ENCODE data around the gene NLRC5. TPM values are rescaled to one million over a fixed set of nuclear protein-coding genes. Genes with fewer than 3 reads are reported as not detected.
"Not testable (repeated sequence)": the region's sequence is repeated elsewhere in the genome, so short reads cannot be mapped to it uniquely, and the experiment has no call there.

The NLRC5 gene
- total RNA-seq, 2 experiments from 2014 or later = 199 to 305 TPM

DNA sequence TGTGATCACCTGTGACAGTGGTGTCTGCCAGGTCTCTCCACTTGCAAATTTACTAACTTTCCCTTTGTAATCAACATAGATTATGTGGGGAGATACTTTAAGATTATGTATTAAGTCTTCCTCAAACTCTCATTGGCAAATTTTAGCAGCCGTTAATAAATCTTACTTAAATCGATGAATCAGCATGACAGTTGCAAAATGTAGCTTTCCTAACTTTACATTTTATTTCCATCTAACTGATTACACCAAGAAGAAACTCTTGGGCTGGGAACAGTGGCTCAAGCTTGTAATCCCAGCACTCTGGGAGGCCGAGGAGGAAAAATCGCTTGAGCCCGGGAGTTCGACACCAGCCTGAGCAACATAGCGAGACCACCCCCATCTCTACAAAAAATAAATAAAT is 79.7 kb downstream of the NLRC5 start:
- peaks cover 34% of the 10 kb centered on the region; the same call in 1 of the 2 replicates for H3K36me3 ChIP-seq (ENCODE audit: insufficient read depth, low read length)
- H4K20me1 ChIP-seq (ENCODE audit: insufficient read depth, low read length) = no peaks in the 10 kb centered on the region
- no peak overlapping the region for H2AFZ ChIP-seq (ENCODE audit: low read length)
- CTCF ChIA-PET (ENCODE audit: unreplicated experiment) = no interaction called here
- H3K4me2 ChIP-seq (ENCODE audit: low read length) = no peak overlapping the region
- TF ChIP-seq EZH2phosphoT487 (IDR thresholded peaks at IDR 0.05; ENCODE audit: borderline replicate concordance, low read depth, low read length) = no peak
- TF ChIP-seq, protein P1, sequence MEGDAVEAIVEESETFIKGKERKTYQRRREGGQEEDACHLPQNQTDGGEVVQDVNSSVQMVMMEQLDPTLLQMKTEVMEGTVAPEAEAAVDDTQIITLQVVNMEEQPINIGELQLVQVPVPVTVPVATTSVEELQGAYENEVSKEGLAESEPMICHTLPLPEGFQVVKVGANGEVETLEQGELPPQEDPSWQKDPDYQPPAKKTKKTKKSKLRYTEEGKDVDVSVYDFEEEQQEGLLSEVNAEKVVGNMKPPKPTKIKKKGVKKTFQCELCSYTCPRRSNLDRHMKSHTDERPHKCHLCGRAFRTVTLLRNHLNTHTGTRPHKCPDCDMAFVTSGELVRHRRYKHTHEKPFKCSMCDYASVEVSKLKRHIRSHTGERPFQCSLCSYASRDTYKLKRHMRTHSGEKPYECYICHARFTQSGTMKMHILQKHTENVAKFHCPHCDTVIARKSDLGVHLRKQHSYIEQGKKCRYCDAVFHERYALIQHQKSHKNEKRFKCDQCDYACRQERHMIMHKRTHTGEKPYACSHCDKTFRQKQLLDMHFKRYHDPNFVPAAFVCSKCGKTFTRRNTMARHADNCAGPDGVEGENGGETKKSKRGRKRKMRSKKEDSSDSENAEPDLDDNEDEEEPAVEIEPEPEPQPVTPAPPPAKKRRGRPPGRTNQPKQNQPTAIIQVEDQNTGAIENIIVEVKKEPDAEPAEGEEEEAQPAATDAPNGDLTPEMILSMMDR (conservative IDR thresholded peaks at IDR 0.05; ENCODE audit: low read length) = no peak
- H3K9me2 ChIP-seq (ENCODE audit: insufficient read depth, low read length) = no peaks in the 10 kb centered on the region
- intact Hi-C loops (cut with micrococcal nuclease; ENCODE audit: unreplicated experiment) = no loop called here
- H3K27ac ChIP-seq (ENCODE audit: low read depth, low read length, poor library complexity, severe bottlenecking) = no peak overlapping the region
- H3K9me3 ChIP-seq (ENCODE audit: low read length) = no peaks in the 10 kb centered on the region
- H3K79me2 ChIP-seq (ENCODE audit: insufficient read depth, low read depth, low read length) = no peaks in the 10 kb centered on the region
- H3K4me1 ChIP-seq (ENCODE audit: insufficient read depth, low read length, poor library complexity, severe bottlenecking) = no peaks in the 10 kb centered on the region
- no peak for DNase-seq (ENCODE audit: low spot score)
- BruUV-seq (replicated peaks) = no TSS peak
- H3K4me3 ChIP-seq (ENCODE audit: low read depth, low read length, poor library complexity, severe bottlenecking) = no peak overlapping the region
- POLR2A ChIA-PET = interaction anchor here (0.6 kb wide), 1 partner anchor 260 kb away, joined by 4 read pairs; no protein-coding TSS in a partner anchor

DNA sequence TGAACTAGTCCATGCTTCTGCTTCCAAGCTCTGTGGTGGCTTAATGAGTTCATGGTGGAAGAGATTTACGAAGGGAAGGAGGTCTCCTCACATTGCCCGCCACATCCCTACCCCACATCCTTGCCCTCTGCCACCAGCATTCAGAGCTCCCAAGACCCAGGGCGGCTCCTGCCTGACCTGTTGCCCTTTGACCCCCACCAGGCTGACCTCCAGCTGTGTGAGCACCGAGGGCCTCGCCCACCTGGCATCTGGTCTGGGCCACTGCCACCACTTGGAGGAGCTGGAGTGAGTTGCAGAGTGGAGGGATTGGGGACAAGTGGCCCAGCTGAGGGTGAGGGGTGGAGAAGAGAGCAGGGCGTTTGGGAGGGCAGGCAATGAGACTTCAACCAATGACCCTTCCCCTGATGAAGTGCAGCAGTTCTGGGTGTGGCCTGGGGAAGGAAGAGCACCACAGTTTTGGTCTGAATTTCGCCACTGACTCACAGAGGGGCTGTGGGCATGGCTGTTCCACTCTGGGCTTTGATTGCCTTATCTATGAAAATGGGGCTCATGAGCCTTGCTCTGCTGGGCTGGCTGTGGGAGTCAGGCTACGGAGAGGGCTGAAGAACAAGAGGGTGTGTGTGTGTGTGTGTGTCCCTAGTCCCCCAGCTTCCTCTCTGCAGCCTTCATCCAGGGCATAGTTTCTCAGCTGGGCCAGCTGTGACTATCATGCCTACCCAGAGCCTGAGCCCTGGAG is 80.4 kb downstream of the NLRC5 start:
- ChIA-PET CTCF (ENCODE audit: unreplicated experiment) (no interaction called here), POLR2A (interaction anchor here (1.0 kb wide), 1 partner anchor 17 kb away, joined by 3 read pairs; no protein-coding TSS in a partner anchor)
- H4K20me1 ChIP-seq (ENCODE audit: insufficient read depth, low read length) = no peaks in the 10 kb centered on the region
- no peaks in the 10 kb centered on the region for H3K79me2 ChIP-seq (ENCODE audit: insufficient read depth, low read depth, low read length)
- H3K4me2 ChIP-seq (ENCODE audit: low read length) = no peak overlapping the region
- H3K9me2 ChIP-seq (ENCODE audit: insufficient read depth, low read length) = no peaks in the 10 kb centered on the region
- H3K27ac ChIP-seq (ENCODE audit: low read depth, low read length, poor library complexity, severe bottlenecking) = no peak overlapping the region
- no peak for TF ChIP-seq EZH2phosphoT487 (IDR thresholded peaks at IDR 0.05; ENCODE audit: borderline replicate concordance, low read depth, low read length)
- TF ChIP-seq, protein P1 (conservative IDR thresholded peaks at IDR 0.05; ENCODE audit: low read length) = no peak
- BruUV-seq (replicated peaks) = no TSS peak
- intact Hi-C loops (cut with micrococcal nuclease; ENCODE audit: unreplicated experiment) = no loop called here
- no peak overlapping the region for H3K4me3 ChIP-seq (ENCODE audit: low read depth, low read length, poor library complexity, severe bottlenecking)
- H3K9me3 ChIP-seq (ENCODE audit: low read length) = no peaks in the 10 kb centered on the region
- no peak overlapping the region for H2AFZ ChIP-seq (ENCODE audit: low read length)
- H3K4me1 ChIP-seq (ENCODE audit: insufficient read depth, low read length, poor library complexity, severe bottlenecking) = no peaks in the 10 kb centered on the region
- DNase-seq (ENCODE audit: low spot score) = no peak
- peaks cover 41% of the 10 kb centered on the region for H3K36me3 ChIP-seq (ENCODE audit: insufficient read depth, low read length)

DNA sequence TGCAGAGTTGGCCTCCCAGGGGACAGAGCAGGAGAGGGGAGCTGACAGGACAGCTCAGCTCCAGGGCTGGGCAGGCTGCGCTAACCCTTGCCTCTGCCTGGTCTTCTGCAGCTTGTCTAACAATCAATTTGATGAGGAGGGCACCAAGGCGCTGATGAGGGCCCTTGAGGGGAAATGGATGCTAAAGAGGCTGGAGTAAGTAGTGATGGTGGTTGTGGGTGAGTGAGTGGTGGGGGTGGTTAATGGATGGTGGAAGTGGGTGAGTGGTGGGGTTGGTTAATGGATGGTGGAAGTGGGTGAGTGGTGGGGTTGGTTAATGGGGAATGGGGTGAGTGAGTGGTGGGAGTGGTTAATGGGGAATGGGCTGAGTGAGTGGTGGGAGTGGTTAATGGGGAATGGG is 81.1 kb downstream of the NLRC5 start:
- Histone ChIP-seq H3K4me2 (ENCODE audit: low read length) (no peak overlapping the region), H4K20me1 (ENCODE audit: insufficient read depth, low read length) (no peaks in the 10 kb centered on the region), H3K4me1 (ENCODE audit: insufficient read depth, low read length, poor library complexity, severe bottlenecking) (no peaks in the 10 kb centered on the region), H3K4me3 (ENCODE audit: low read depth, low read length, poor library complexity, severe bottlenecking) (no peak overlapping the region), H3K9me2 (ENCODE audit: insufficient read depth, low read length) (no peaks in the 10 kb centered on the region), H2AFZ (ENCODE audit: low read length) (no peak overlapping the region), H3K27ac (ENCODE audit: low read depth, low read length, poor library complexity, severe bottlenecking) (no peak overlapping the region), H3K79me2 (ENCODE audit: insufficient read depth, low read depth, low read length) (no peaks in the 10 kb centered on the region), H3K9me3 (ENCODE audit: low read length) (no peaks in the 10 kb centered on the region), H3K36me3 (ENCODE audit: insufficient read depth, low read length) (peaks cover 40% of the 10 kb centered on the region)
- ChIA-PET POLR2A (interaction anchor here (1.0 kb wide), 1 partner anchor 18 kb away, joined by 3 read pairs; no protein-coding TSS in a partner anchor), CTCF (ENCODE audit: unreplicated experiment) (no interaction called here)
- intact Hi-C loops (cut with micrococcal nuclease; ENCODE audit: unreplicated experiment) = no loop called here
- no TSS peak for BruUV-seq (replicated peaks)
- TF ChIP-seq EZH2phosphoT487 (IDR thresholded peaks at IDR 0.05; ENCODE audit: borderline replicate concordance, low read depth, low read length) = no peak
- TF ChIP-seq, protein P1 (conservative IDR thresholded peaks at IDR 0.05; ENCODE audit: low read length) = no peak
- DNase-seq (ENCODE audit: low spot score) = no peak

DNA sequence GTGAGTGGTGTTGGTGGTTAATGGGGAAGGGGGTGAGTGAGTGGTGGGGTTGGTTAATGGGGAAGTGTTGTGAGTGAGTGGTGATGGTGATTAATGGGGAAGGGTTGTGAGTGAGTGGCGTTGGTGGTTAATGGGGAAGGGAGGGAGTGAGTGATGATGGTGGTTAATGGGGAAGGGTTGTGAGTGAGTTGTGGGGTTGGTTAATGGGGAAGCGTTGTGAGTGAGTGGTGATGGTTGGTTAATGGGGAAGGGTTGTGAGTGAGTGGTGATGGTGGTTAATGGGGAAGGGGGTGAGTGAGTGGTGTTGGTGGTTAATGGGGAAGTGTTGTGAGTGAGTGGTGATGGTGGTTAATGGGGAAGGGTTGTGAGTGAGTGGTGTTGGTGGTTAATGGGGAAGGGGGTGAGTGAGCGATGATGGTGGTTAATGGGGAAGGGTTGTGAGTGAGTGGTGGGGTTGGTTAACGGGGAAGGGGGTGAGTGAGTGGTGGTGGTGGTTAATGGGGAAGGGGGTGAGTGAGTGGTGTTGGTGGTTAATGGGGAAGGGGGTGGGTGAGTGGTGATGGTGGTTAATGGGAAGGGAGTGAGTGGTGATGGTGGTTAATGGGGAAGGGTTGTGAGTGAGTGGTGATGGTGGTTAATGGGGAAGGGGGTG is 81.8 kb downstream of the NLRC5 start:
- POLR2A ChIA-PET; H3K9me2 ChIP-seq (ENCODE audit: insufficient read depth, low read length); H3K79me2 ChIP-seq (ENCODE audit: insufficient read depth, low read depth, low read length); H3K4me1 ChIP-seq (ENCODE audit: insufficient read depth, low read length, poor library complexity, severe bottlenecking); H3K27ac ChIP-seq (ENCODE audit: low read depth, low read length, poor library complexity, severe bottlenecking); BruUV-seq (replicated peaks); H4K20me1 ChIP-seq (ENCODE audit: insufficient read depth, low read length); CTCF ChIA-PET (ENCODE audit: unreplicated experiment); intact Hi-C loops (cut with micrococcal nuclease; ENCODE audit: unreplicated experiment); H2AFZ ChIP-seq (ENCODE audit: low read length); H3K4me3 ChIP-seq (ENCODE audit: low read depth, low read length, poor library complexity, severe bottlenecking); H3K4me2 ChIP-seq (ENCODE audit: low read length); H3K9me3 ChIP-seq (ENCODE audit: low read length); DNase-seq (ENCODE audit: low spot score): not testable (repeated sequence)
- H3K36me3 ChIP-seq (ENCODE audit: insufficient read depth, low read length) = peaks cover 46% of the 10 kb centered on the region
